ENCODE data around the gene LCTL.
"Not testable (repeated sequence)": the region's sequence is repeated elsewhere in the genome, so short reads cannot be mapped to it uniquely, and the experiment has no call there.

LCTL gene

GRCh38 chr15:66592505-66593218 lies 26.9 kb upstream of the LCTL start:
- TF ChIP-seq CTCF (IDR thresholded peaks at IDR 0.05; ENCODE audit: borderline replicate concordance, insufficient read depth, low read depth, low read length): no peak
- no peak overlapping the region for H3K4me3 ChIP-seq (ENCODE audit: low read depth, low read length)

- H3K4me3 ChIP-seq (ENCODE audit: low read depth, low read length): no peak overlapping the region
- no peak for TF ChIP-seq CTCF (IDR thresholded peaks at IDR 0.05; ENCODE audit: borderline replicate concordance, insufficient read depth, low read depth, low read length)
Observed at GRCh38 chr15:66591322-66591862, 25.6 kb upstream of the LCTL start.

DNA sequence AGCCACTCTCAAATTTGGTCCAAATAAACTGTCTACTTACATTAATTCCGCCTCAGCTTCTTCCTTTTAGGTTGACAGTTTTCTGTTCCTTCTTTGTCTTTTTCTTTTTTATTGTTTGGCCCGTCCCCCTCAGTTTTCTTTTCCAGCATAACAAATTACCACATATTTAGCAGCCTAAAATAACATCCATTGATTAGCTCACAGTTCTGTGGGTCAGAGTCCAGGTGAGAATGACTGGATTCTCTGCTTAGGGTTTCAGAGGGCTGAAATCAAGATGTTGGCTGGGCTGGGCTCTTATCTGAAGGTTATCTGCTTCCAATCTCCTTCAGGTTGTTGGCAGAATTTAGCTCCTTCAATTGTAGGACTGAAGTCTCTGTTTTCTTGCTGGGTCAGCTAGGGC lies 24.6 kb upstream of the LCTL start:
- no peak for TF ChIP-seq CTCF (IDR thresholded peaks at IDR 0.05; ENCODE audit: borderline replicate concordance, insufficient read depth, low read depth, low read length)
- H3K4me3 ChIP-seq (ENCODE audit: low read depth, low read length): no peak overlapping the region

- not testable (repeated sequence) for H3K4me3 ChIP-seq (ENCODE audit: low read depth, low read length)
Observed at GRCh38 chr15:66589429-66589828, 23.6 kb upstream of the LCTL start.

- no peak for TF ChIP-seq CTCF (IDR thresholded peaks at IDR 0.05; ENCODE audit: borderline replicate concordance, insufficient read depth, low read depth, low read length)
- no peak overlapping the region for H3K4me3 ChIP-seq (ENCODE audit: low read depth, low read length)
Observed at GRCh38 chr15:66588971-66589370, 23.2 kb upstream of the LCTL start.

- H3K4me3 ChIP-seq (ENCODE audit: low read depth, low read length): no peak overlapping the region
- TF ChIP-seq CTCF (IDR thresholded peaks at IDR 0.05; ENCODE audit: borderline replicate concordance, insufficient read depth, low read depth, low read length): peak; percentile 34; the same call in 1 of the 2 replicates
Observed at GRCh38 chr15:66588537-66588936, 22.7 kb upstream of the LCTL start.

DNA sequence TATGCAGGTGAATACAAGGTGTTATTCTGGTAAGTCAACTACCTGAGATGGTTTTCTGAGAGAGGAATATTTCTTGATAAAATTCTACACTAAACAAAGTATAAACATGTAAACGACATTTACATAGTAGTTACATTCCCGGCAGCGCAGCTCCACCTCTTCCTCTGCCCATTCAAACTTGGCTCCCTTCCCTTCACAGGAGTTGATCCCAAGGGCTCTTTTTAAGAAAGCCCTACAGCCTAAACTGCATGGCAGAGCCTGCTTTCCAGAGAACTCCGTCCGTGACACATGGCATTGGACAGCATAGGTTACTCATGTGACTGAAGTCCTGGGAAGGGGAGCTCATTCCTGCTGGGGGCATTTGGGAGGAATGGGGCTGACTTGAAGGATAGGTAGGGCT lies 22.0 kb upstream of the LCTL start:
- no peak overlapping the region for H3K4me3 ChIP-seq (ENCODE audit: low read depth, low read length)
- TF ChIP-seq CTCF (IDR thresholded peaks at IDR 0.05; ENCODE audit: borderline replicate concordance, insufficient read depth, low read depth, low read length): no peak

Measured in GM12875 (cell line).